CD4-positive, alpha-beta T cell (primary cell): ENCODE measurements around the gene FIBCD1. TPM values are rescaled to one million over a fixed set of nuclear protein-coding genes. Genes with fewer than 3 reads are reported as not detected.

ENCODE experiments used
- ATAC-seq: fragments of 200-7000 bp; cut with Tn5 transposase; one replicate; pipeline ENCODE4 v1.10.0; 2022; ENCODE audit warnings: mild to moderate bottlenecking; ENCODE audit not compliant: poor library complexity
- CTCF ChIA-PET: fragments of 350-600 bp; sonication (Branson Sonifier 250); formaldehyde crosslinking; loops from one replicate; lab custom pipeline; 2021; ENCODE audit warnings: antibody characterized with exemption, inconsistent platforms; lab: Charles Lee
- POLR2A ChIA-PET: fragments of 350-600 bp; sonication (Branson Sonifier 250); formaldehyde crosslinking; loops from one replicate; lab custom pipeline; 2021; ENCODE audit warnings: antibody characterized with exemption, inconsistent platforms; lab: Charles Lee
- DNase-seq, 14 experiments: peaks; one replicate each; pipeline ENCODE4 v3.0.0-alpha.2; 2013 to 2020; ENCODE audit warnings: mixed read lengths in 2 of 14
- H3K27ac ChIP-seq, 2 donors: one replicate each; pipeline versions ENCODE4 v1.5.1 to v1.7.0; 2013; ENCODE audit warnings: low read length in 2 of 2, low read depth in 1 of 2, mild to moderate bottlenecking in 1 of 2
- H3K27me3 ChIP-seq, 2 experiments: 1 replicate in 1 of 2; 2 replicates in 1 of 2; pipeline versions ENCODE4 v1.6.1 to v1.7.0; 2013; ENCODE audit warnings: low read length in 2 of 2, control low read depth in 1 of 2, mild to moderate bottlenecking in 1 of 2, moderate library complexity in 1 of 2; ENCODE audit not compliant: insufficient read depth in 2 of 2, control insufficient read depth in 1 of 2
- H3K36me3 ChIP-seq: one replicate; pipeline ENCODE4 v1.6.1; 2013; ENCODE audit warnings: low read length, control low read depth; ENCODE audit not compliant: insufficient read depth
- H3K4me1 ChIP-seq: one replicate; pipeline ENCODE4 v1.6.1; 2013; ENCODE audit warnings: low read length, control low read depth; ENCODE audit not compliant: insufficient read depth
- H3K4me3 ChIP-seq: one replicate; pipeline ENCODE4 v1.5.1; 2013; ENCODE audit warnings: mild to moderate bottlenecking, low read length, moderate library complexity
- H3K9me3 ChIP-seq, 2 experiments: 1 replicate in 1 of 2; 2 replicates in 1 of 2; pipeline versions ENCODE4 v1.6.1 to v1.7.0; 2013; ENCODE audit warnings: low read length in 2 of 2, mild to moderate bottlenecking in 2 of 2, control low read depth in 1 of 2, moderate library complexity in 1 of 2; ENCODE audit not compliant: control insufficient read depth in 1 of 2, insufficient read depth in 1 of 2
- H3K27ac Mint-ChIP-seq: one replicate; pipeline ENCODE4 v1.8.0; 2020; ENCODE audit warnings: mixed read lengths
- H3K27me3 Mint-ChIP-seq: one replicate; pipeline ENCODE4 v1.8.0; 2021; ENCODE audit warnings: mixed read lengths
- H3K36me3 Mint-ChIP-seq: one replicate; pipeline ENCODE4 v1.8.0; 2021; ENCODE audit warnings: low read depth, mixed read lengths
- H3K4me1 Mint-ChIP-seq: one replicate; pipeline ENCODE4 v1.8.0; 2021; ENCODE audit warnings: low read depth, mixed read lengths
- H3K4me3 Mint-ChIP-seq: one replicate; pipeline ENCODE4 v1.8.0; 2020; ENCODE audit warnings: mild to moderate bottlenecking, mixed read lengths
- H3K9me3 Mint-ChIP-seq: one replicate; pipeline ENCODE4 v1.8.0; 2020; ENCODE audit warnings: mixed read lengths
- intact Hi-C, 2 experiments: fragments of 100-400 bp; cut with DNase I in 1 of 2; cut with micrococcal nuclease in 1 of 2; formaldehyde crosslinking; loops; one replicate each; pipeline versions ENCODE4 v1.15.1 to v1.9.0; 2023 to 2025; cut with DNase I, micrococcal nuclease
- total RNA-seq, 174 experiments: library from RNA in 2 of 174; stranded (reverse) in 2 of 174; gene quantifications; one replicate each; pipeline ENCODE4 v1.2.3 and lab custom pipeline; 2021 to 2026
- TF ChIP-seq, protein P1 (sequence below): fragments of 200-600 bp; IDR thresholded peaks from one replicate; pipeline ENCODE4 v1.8.0; 2022; ENCODE audit warnings: antibody characterized with exemption, mild to moderate bottlenecking

Gene FIBCD1
- total RNA-seq, 2 experiments from 2014 or later, result not detected

DNA sequence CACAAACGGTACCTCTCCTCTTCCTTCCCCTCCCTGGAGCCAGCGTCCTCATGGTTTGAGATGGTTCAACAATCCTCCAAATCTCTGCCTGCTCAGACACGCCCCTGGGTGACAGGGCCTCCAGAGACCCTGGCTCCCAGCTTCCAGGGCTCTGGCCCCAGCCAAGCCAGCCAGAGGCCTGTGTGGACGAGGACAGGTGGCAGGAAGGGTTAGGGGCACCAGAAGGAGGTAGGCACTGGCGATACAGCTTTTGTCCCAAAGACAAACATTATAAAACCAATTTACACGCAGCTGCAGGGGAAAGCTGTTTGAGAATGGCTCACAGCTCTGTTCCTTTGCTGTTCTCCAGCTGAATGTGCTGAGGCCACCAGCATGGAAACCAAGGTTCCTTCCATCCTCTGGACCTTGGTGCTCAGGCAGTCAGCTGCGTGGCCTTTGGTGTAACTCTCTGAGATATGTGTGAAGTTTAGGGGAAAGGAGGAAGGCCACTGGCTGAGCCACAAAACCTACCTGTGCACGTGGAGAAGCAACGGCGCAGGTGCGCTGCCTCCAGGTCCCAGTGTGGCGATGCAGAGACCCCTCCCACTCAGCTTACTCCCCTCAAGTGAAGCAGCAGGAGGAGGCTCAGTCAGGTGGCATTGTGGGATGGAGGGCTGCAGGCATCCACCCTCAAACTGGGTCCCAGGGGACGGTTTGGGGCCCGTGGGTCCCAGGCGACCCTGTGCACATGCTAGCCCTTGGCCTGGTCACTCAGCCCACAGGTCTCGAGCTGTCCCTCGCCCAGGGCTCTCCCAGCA is 38.1 kb downstream of the FIBCD1 start:
- H3K27me3 Mint-ChIP-seq, result no peaks in the 10 kb centered on the region

DNA sequence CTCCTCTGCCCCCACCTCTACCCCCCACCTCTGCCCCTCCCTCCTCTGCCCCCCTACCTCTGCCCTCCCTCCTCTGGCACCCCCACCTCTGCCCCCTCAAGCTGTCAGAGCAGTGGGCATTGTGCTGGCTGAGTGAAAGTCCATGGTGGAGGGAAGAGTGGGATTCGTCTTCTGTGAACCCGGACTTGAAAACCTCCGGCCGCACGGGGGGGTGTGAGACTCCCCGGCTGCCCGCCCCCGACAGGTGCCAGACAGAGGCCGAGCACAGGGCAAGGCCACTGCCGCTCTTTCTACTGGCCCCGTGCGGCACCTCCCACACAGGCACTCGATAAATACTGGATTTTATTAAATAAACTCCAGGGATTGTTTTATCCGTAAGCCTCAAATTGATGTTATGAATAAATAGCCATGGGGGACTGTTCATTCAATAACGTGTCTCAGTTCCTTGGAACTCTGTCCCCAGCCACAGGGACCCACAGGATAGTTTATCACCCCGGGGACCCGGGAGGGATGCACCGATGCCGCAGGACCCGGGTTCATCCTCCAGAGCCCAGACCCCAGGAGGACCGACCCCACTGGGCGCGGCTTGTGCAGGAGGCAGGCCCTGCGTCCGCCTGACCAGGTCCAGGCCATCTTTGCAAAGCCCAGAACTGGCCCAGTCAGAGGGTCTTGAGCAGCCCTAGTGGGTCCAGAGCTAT is 39.8 kb downstream of the FIBCD1 start:
- Histone ChIP-seq H3K27ac (no peak overlapping the region), H3K36me3 (no peaks in the 10 kb centered on the region), H3K4me3 (no peak overlapping the region), H3K27me3 (peaks cover 0 to 7% of the 10 kb centered on the region in 2 experiments), H3K9me3 (no peaks in the 10 kb centered on the region), H3K4me1 (no peaks in the 10 kb centered on the region)
- Mint-ChIP-seq H3K27ac (no peak overlapping the region), H3K9me3 (no peaks in the 10 kb centered on the region), H3K27me3 (no peaks in the 10 kb centered on the region), H3K4me3 (no peak overlapping the region), H3K36me3 (no peaks in the 10 kb centered on the region), H3K4me1 (no peaks in the 10 kb centered on the region)
- CTCF ChIA-PET, result no interaction called here
- POLR2A ChIA-PET, result no interaction called here
- DNase-seq (no peak), ATAC-seq (no peak)
- TF ChIP-seq, protein P1, sequence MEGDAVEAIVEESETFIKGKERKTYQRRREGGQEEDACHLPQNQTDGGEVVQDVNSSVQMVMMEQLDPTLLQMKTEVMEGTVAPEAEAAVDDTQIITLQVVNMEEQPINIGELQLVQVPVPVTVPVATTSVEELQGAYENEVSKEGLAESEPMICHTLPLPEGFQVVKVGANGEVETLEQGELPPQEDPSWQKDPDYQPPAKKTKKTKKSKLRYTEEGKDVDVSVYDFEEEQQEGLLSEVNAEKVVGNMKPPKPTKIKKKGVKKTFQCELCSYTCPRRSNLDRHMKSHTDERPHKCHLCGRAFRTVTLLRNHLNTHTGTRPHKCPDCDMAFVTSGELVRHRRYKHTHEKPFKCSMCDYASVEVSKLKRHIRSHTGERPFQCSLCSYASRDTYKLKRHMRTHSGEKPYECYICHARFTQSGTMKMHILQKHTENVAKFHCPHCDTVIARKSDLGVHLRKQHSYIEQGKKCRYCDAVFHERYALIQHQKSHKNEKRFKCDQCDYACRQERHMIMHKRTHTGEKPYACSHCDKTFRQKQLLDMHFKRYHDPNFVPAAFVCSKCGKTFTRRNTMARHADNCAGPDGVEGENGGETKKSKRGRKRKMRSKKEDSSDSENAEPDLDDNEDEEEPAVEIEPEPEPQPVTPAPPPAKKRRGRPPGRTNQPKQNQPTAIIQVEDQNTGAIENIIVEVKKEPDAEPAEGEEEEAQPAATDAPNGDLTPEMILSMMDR, result no peak
- intact Hi-C loops, result no loop called here

More for the DNA sequence above, 38.1 kb downstream of the FIBCD1 start:
- Mint-ChIP-seq H3K9me3 (no peaks in the 10 kb centered on the region), H3K36me3 (no peaks in the 10 kb centered on the region), H3K4me3 (no peak overlapping the region), H3K4me1 (no peaks in the 10 kb centered on the region), H3K27ac (no peak overlapping the region)
- POLR2A ChIA-PET, result no interaction called here
- Histone ChIP-seq H3K27me3 (peaks cover 0 to 7% of the 10 kb centered on the region in 2 experiments), H3K4me3 (no peak overlapping the region), H3K4me1 (no peaks in the 10 kb centered on the region), H3K27ac (no peak overlapping the region), H3K36me3 (no peaks in the 10 kb centered on the region), H3K9me3 (peaks cover 0 to 6% of the 10 kb centered on the region in 2 experiments)
- intact Hi-C loops, result no loop called here
- DNase-seq, result no peak
- TF ChIP-seq, protein P1, result no peak
- no peak for ATAC-seq
- CTCF ChIA-PET, result no interaction called here

DNA sequence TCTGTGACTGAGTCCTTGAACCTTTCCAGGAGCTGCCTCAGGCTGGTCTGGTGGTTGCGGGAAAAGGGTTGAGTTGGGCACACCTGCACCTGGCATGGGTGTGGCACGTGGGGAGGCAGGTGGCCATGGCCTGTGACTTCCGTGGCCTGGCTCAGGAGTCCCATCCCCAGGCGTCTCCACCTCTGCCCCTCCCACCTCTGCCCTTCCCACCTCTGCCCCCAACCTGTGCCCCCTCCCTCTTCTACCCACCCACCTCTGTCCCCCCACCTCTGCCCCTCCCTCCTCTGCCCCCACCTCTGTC is 40.5 kb downstream of the FIBCD1 start:
- no peaks in the 10 kb centered on the region for H3K9me3 Mint-ChIP-seq
- H3K4me1 Mint-ChIP-seq, result no peaks in the 10 kb centered on the region
- no peaks in the 10 kb centered on the region for H3K9me3 ChIP-seq
- no peak overlapping the region for H3K27ac Mint-ChIP-seq
- H3K27ac ChIP-seq, result no peak overlapping the region
- TF ChIP-seq, protein P1, result no peak
- H3K4me1 ChIP-seq, result no peaks in the 10 kb centered on the region
- DNase-seq (no peak), ATAC-seq (no peak)
- intact Hi-C loops, result no loop called here
- H3K4me3 Mint-ChIP-seq, result no peak overlapping the region
- H3K36me3 Mint-ChIP-seq, result no peaks in the 10 kb centered on the region
- H3K27me3 ChIP-seq, result peaks cover 0 to 7% of the 10 kb centered on the region in 2 experiments
- no peak overlapping the region for H3K4me3 ChIP-seq
- CTCF ChIA-PET, result no interaction called here
- POLR2A ChIA-PET, result no interaction called here
- H3K36me3 ChIP-seq, result no peaks in the 10 kb centered on the region
- no peaks in the 10 kb centered on the region for H3K27me3 Mint-ChIP-seq
